Measurements from ENCODE around the gene AAMDC. TPM values are rescaled to one million over a fixed set of nuclear protein-coding genes. Genes with fewer than 3 reads are reported as not detected.
A peak's percentile ranks its signal among the peaks of the same experiment; 100 is the strongest.

The AAMDC gene
- polyA plus RNA-seq, 1 donor from 2014 or later, result 9.7 TPM

DNA sequence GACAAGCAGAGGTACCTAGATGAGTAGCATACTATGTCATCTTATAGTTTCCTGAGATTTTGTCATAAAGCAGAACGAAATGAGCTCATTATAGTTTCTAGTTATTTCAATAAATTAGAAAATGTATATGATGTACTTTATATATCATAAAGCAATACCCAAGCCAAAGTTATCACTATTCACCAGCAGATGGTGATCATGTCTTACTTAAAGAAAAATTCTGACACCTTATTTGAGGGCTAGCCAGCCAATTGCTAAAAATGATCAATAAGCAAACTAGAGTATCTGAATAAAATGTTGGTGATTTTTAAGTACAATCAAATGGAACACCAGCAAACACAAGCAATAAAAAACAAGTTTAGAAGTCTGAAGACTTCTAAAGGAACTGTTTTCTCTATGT, 44.5 kb upstream of the AAMDC start:
- peaks cover 48% of the 10 kb centered on the region for H3K79me2 ChIP-seq (replicated peaks; ENCODE audit: insufficient read depth, low read length)

DNA sequence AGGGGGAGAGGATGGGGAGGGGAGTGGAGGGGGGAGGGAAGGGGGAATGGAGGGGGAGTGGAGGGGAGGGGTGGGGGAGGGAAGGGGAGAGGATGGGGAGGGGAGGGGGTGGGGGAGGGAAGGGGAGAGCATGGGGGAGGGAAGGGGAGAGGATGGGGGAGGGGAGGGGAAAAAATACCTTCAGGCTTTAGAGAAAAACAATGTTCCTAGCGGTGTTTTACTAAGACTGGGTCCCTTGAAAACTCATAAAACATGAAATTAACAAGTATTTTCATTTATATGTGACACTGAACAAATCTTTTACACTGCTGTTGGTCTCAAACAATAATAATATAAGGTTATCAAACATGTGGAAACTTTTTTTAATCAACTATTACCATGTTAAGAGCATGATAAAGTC, 42.8 kb upstream of the AAMDC start:
- H2AFZ ChIP-seq (ENCODE audit: low read depth, low read length), result no peak overlapping the region
- H3K4me2 ChIP-seq (ENCODE audit: low read length), result no peak overlapping the region
- no peaks in the 10 kb centered on the region for H3K27me3 ChIP-seq (ENCODE audit: insufficient read depth, low read depth, low read length)
- H3K4me3 ChIP-seq (ENCODE audit: low read length), result no peak overlapping the region
- no peaks in the 10 kb centered on the region for H3K9me2 ChIP-seq (ENCODE audit: insufficient read depth, low read length)
- no peaks in the 10 kb centered on the region for H4K20me1 ChIP-seq (ENCODE audit: insufficient read depth)
- H3K9ac ChIP-seq (ENCODE audit: low read length), result no peak overlapping the region
- no peaks in the 10 kb centered on the region for H3K9me3 ChIP-seq (ENCODE audit: low read length)
- no peak overlapping the region for H3K27ac ChIP-seq (ENCODE audit: low read length)
- no peaks in the 10 kb centered on the region for H3K36me3 ChIP-seq (ENCODE audit: insufficient read depth, low read length)
- peaks cover 45% of the 10 kb centered on the region for H3K79me2 ChIP-seq (replicated peaks; ENCODE audit: insufficient read depth, low read length)
- no peaks in the 10 kb centered on the region for H3F3A ChIP-seq (ENCODE audit: insufficient read depth, low read length, poor library complexity, severe bottlenecking)
- TF ChIP-seq SMC3 (conservative IDR thresholded peaks at IDR 0.05; ENCODE audit: poor library complexity), result no peak
- no peak for TF ChIP-seq TAF1 (IDR thresholded peaks at IDR 0.05; ENCODE audit: low read depth)
- TF ChIP-seq POLR2AphosphoS5 (IDR thresholded peaks at IDR 0.05), result no peak
- TF ChIP-seq RAD21 (conservative IDR thresholded peaks at IDR 0.05), result no peak
- TF ChIP-seq EP300 (conservative IDR thresholded peaks at IDR 0.05; ENCODE audit: poor library complexity, severe bottlenecking), result no peak
- TF ChIP-seq CTCF (IDR thresholded peaks at IDR 0.05; ENCODE audit: poor library complexity, severe bottlenecking), result no peak
- TF ChIP-seq MXI1 (conservative IDR thresholded peaks at IDR 0.05; ENCODE audit: poor library complexity, severe bottlenecking), result no peak

More for the DNA sequence above, 44.5 kb upstream of the AAMDC start:
- no peaks in the 10 kb centered on the region for H3F3A ChIP-seq (ENCODE audit: insufficient read depth, low read length, poor library complexity, severe bottlenecking)
- no peaks in the 10 kb centered on the region for H3K9me2 ChIP-seq (ENCODE audit: insufficient read depth, low read length)
- no peak for TF ChIP-seq EP300 (conservative IDR thresholded peaks at IDR 0.05; ENCODE audit: poor library complexity, severe bottlenecking)
- no peak for TF ChIP-seq TAF1 (IDR thresholded peaks at IDR 0.05; ENCODE audit: low read depth)
- TF ChIP-seq REST (IDR thresholded peaks at IDR 0.05; ENCODE audit: borderline replicate concordance), result no peak
- peak; percentile 70 for TF ChIP-seq CTCF (IDR thresholded peaks at IDR 0.05; ENCODE audit: poor library complexity, severe bottlenecking)
- peak; percentile 66 for TF ChIP-seq SMC3 (conservative IDR thresholded peaks at IDR 0.05; ENCODE audit: poor library complexity)
- no peak for TF ChIP-seq EZH2 (IDR thresholded peaks at IDR 0.05; ENCODE audit: borderline replicate concordance, insufficient read depth, low read length, poor library complexity, severe bottlenecking)
- TF ChIP-seq RAD21 (conservative IDR thresholded peaks at IDR 0.05), result peak; percentile 75
- TF ChIP-seq MXI1 (conservative IDR thresholded peaks at IDR 0.05; ENCODE audit: poor library complexity, severe bottlenecking), result no peak
- TF ChIP-seq POLR2AphosphoS5 (IDR thresholded peaks at IDR 0.05), result no peak
- no peaks in the 10 kb centered on the region for H3K9me3 ChIP-seq (ENCODE audit: low read length)
- no peak overlapping the region for H3K27ac ChIP-seq (ENCODE audit: low read length)
- H3K9ac ChIP-seq (ENCODE audit: low read length), result no peak overlapping the region
- no peak overlapping the region for H2AFZ ChIP-seq (ENCODE audit: low read depth, low read length)
- no peaks in the 10 kb centered on the region for H3K36me3 ChIP-seq (ENCODE audit: insufficient read depth, low read length)
- no peak overlapping the region for H3K4me3 ChIP-seq (ENCODE audit: low read length)
- H3K27me3 ChIP-seq (ENCODE audit: insufficient read depth, low read depth, low read length), result no peaks in the 10 kb centered on the region
- no peaks in the 10 kb centered on the region for H4K20me1 ChIP-seq (ENCODE audit: insufficient read depth)
- no peak overlapping the region for H3K4me2 ChIP-seq (ENCODE audit: low read length)

Data from neural cell (in vitro differentiated cells).